WTC11 (cell line): Measurements from ENCODE around the gene FUNDC1. TPM values are rescaled to one million over a fixed set of nuclear protein-coding genes. Genes with fewer than 3 reads are reported as not detected.

Experiments
- ATAC-seq: fragments of 200-7000 bp; cut with Tn5 transposase; 2 replicates; pipeline ENCODE4 v1.10.0; 2021; ENCODE audit warnings: mild to moderate bottlenecking, moderate library complexity
- CTCF ChIA-PET: fragments of 300-600 bp; sonication (Branson Sonifier 250); formaldehyde crosslinking; loops from one replicate; lab custom pipeline; 2021; ENCODE audit warnings: antibody characterized with exemption; lab: Charles Lee
- POLR2A ChIA-PET: fragments of 350-600 bp; sonication (Branson Sonifier 250); formaldehyde crosslinking; loops from one replicate; lab custom pipeline; 2021; ENCODE audit warnings: antibody characterized with exemption; lab: Charles Lee
- DNase-seq: peaks from one replicate; pipeline ENCODE4 v3.0.0; 2021; ENCODE audit warnings: low spot score
- H3K27ac Mint-ChIP-seq: 2 replicates; pipeline ENCODE4 v1.8.0; 2021; ENCODE audit warnings: mixed read lengths
- H3K27me3 Mint-ChIP-seq: 2 replicates; pipeline ENCODE4 v1.8.0; 2021; ENCODE audit warnings: low read depth, mild to moderate bottlenecking, moderate library complexity, mixed read lengths
- H3K36me3 Mint-ChIP-seq: 2 replicates; pipeline ENCODE4 v1.8.0; 2021; ENCODE audit warnings: mixed read lengths
- H3K4me1 Mint-ChIP-seq: 2 replicates; pipeline ENCODE4 v1.8.0; 2022; ENCODE audit warnings: mixed read lengths
- H3K4me3 Mint-ChIP-seq: 2 replicates; pipeline ENCODE4 v1.8.0; 2021; ENCODE audit warnings: mild to moderate bottlenecking, moderate library complexity, mixed read lengths
- H3K9me3 Mint-ChIP-seq: 2 replicates; pipeline ENCODE4 v1.8.0; 2021; ENCODE audit warnings: mixed read lengths
- FOXP1 ChIP-seq: sonication (generic); formaldehyde crosslinking; IDR thresholded peaks from 2 replicates; pipeline ENCODE4 v1.8.0; 2022; ENCODE audit warnings: missing genetic modification reagents, mild to moderate bottlenecking, moderate library complexity, borderline replicate concordance
- GABPB1 ChIP-seq: sonication (generic); formaldehyde crosslinking; IDR thresholded peaks from 2 replicates; pipeline ENCODE4 v1.8.1; 2023; ENCODE audit warnings: mild to moderate bottlenecking, missing genetic modification reagents
- GRHL2 ChIP-seq: fragments of 250-450 bp; sonication (Bioruptor Pico); IDR thresholded peaks from 2 replicates; pipeline ENCODE4 v1.8.0; 2022; ENCODE audit warnings: mild to moderate bottlenecking, moderate library complexity; ENCODE audit not compliant: insufficient replicate concordance, severe bottlenecking
- JAZF1 ChIP-seq: fragments of 250-450 bp; sonication (Bioruptor Pico); IDR thresholded peaks from 2 replicates; pipeline ENCODE4 v1.9.0; 2021; ENCODE audit warnings: moderate library complexity, mild to moderate bottlenecking, inconsistent platforms
- NFE2L1 ChIP-seq: sonication (generic); formaldehyde crosslinking; IDR thresholded peaks from 2 replicates; pipeline ENCODE4 v1.8.1; 2023; ENCODE audit warnings: missing genetic modification reagents
- NFYB ChIP-seq: sonication (generic); formaldehyde crosslinking; conservative IDR thresholded peaks from 2 replicates; pipeline ENCODE4 v1.8.0; 2022; ENCODE audit warnings: low read depth, missing genetic modification reagents
- RELA ChIP-seq: sonication (generic); formaldehyde crosslinking; IDR thresholded peaks from 2 replicates; pipeline ENCODE4 v1.8.1; 2022; ENCODE audit warnings: missing genetic modification reagents, mild to moderate bottlenecking, borderline replicate concordance
- SMAD4 ChIP-seq: sonication (generic); formaldehyde crosslinking; IDR thresholded peaks from 2 replicates; pipeline ENCODE4 v1.8.0; 2022; ENCODE audit warnings: mild to moderate bottlenecking, missing genetic modification reagents
- TEAD1 ChIP-seq: sonication (generic); formaldehyde crosslinking; IDR thresholded peaks from 2 replicates; pipeline ENCODE4 v1.8.0; 2022; ENCODE audit warnings: mild to moderate bottlenecking, missing genetic modification reagents
- ZNF219 ChIP-seq: sonication (generic); formaldehyde crosslinking; IDR thresholded peaks from 2 replicates; pipeline ENCODE4 v1.8.0; 2023; ENCODE audit warnings: missing genetic modification reagents, mild to moderate bottlenecking, borderline replicate concordance
- ZNF232 ChIP-seq: sonication (generic); formaldehyde crosslinking; IDR thresholded peaks from 2 replicates; pipeline ENCODE4 v1.8.0; 2022; ENCODE audit warnings: mild to moderate bottlenecking, missing genetic modification reagents
- ZNF396 ChIP-seq: fragments of 250-450 bp; sonication (Bioruptor Pico); IDR thresholded peaks from 2 replicates; pipeline ENCODE4 v1.8.0; 2021; ENCODE audit warnings: mild to moderate bottlenecking, moderate library complexity, borderline replicate concordance
- ZNF671 ChIP-seq: fragments of 250-450 bp; sonication (Bioruptor Pico); IDR thresholded peaks from 2 replicates; pipeline ENCODE4 v1.8.0; 2021; ENCODE audit warnings: mild to moderate bottlenecking
- total RNA-seq: library from RNA; stranded (reverse); gene quantifications from 3 replicates; pipeline ENCODE4 v1.2.3, GENCODE V29; 2021
- TF ChIP-seq, protein P1 (sequence below): fragments of 250-450 bp; sonication (Bioruptor Pico); IDR thresholded peaks from 2 replicates; pipeline ENCODE4 v1.9.0; 2021; ENCODE audit warnings: moderate library complexity, mild to moderate bottlenecking, inconsistent platforms, borderline replicate concordance
- TF ChIP-seq, protein P2 (sequence below): sonication (generic); formaldehyde crosslinking; IDR thresholded peaks from 2 replicates; pipeline ENCODE4 v1.8.1; 2022; ENCODE audit warnings: missing genetic modification reagents, borderline replicate concordance
- TF ChIP-seq, protein P3 (sequence below): fragments of 200-600 bp; IDR thresholded peaks from 2 replicates; pipeline ENCODE4 v1.8.0; 2022; ENCODE audit warnings: antibody characterized with exemption
- TF ChIP-seq, protein P4 (sequence below): sonication (generic); formaldehyde crosslinking; IDR thresholded peaks from 2 replicates; pipeline ENCODE4 v1.8.1; 2023; ENCODE audit warnings: mild to moderate bottlenecking, missing genetic modification reagents, borderline replicate concordance
- TF ChIP-seq, protein P5 (sequence below): sonication (generic); formaldehyde crosslinking; IDR thresholded peaks from 2 replicates; pipeline ENCODE4 v1.8.1; 2023; ENCODE audit warnings: mild to moderate bottlenecking, missing genetic modification reagents
- TF ChIP-seq, protein P6 (sequence below): sonication (generic); formaldehyde crosslinking; IDR thresholded peaks from 2 replicates; pipeline ENCODE4 v1.8.1; 2023; ENCODE audit warnings: mild to moderate bottlenecking, missing genetic modification reagents, moderate library complexity
- TF ChIP-seq, protein P7 (sequence below): sonication (generic); formaldehyde crosslinking; IDR thresholded peaks from 2 replicates; pipeline ENCODE4 v1.8.1; 2023; ENCODE audit warnings: mild to moderate bottlenecking, moderate library complexity, missing genetic modification reagents

FUNDC1 gene
- total RNA-seq, 1 experiment from 2014 or later: 20.7 TPM

DNA sequence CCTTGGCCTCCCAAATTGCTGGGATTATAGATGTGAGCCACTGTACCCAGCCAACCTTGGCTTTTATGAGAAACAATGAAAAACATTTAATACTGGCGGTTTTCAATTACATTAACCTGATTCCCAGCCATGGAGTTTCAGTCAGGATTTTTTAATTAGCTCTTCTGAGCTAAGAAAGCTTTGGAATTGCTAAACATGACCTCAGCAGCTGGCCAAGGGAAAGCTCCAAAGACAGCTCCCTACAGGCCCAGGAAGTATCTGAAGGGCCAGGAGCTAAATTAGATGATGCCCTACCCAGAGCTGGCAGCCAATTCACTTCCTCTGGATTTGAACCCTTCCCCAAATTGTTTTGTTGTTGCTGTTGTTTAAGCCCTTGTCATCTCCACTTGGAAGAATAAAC lies 26.5 kb upstream of the FUNDC1 start:
- POLR2A ChIA-PET: interaction anchor here (0.6 kb wide), 1 partner anchor 384 kb away, joined by 3 read pairs; no protein-coding TSS in a partner anchor
- Mint-ChIP-seq H3K9me3 (peaks cover 9% of the 10 kb centered on the region), H3K4me1 (no peaks in the 10 kb centered on the region), H3K27me3 (peaks cover 3% of the 10 kb centered on the region; the same call in 1 of the 2 replicates), H3K36me3 (peaks cover 9% of the 10 kb centered on the region), H3K27ac (no peak overlapping the region), H3K4me3 (no peak overlapping the region)
- ATAC-seq (no peak), DNase-seq (no peak)
- TF ChIP-seq, protein P1, sequence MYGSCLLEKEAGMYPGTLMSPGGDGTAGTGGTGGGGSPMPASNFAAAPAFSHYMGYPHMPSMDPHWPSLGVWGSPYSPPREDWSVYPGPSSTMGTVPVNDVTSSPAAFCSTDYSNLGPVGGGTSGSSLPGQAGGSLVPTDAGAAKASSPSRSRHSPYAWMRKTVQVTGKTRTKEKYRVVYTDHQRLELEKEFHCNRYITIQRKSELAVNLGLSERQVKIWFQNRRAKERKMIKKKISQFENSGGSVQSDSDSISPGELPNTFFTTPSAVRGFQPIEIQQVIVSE (CRISPR knock-in tag): no peak
- TF ChIP-seq SMAD4 (no peak), ZNF671 (CRISPR knock-in tag) (no peak), NFE2L1 (CRISPR knock-in tag) (no peak), GABPB1 (CRISPR knock-in tag) (no peak), ZNF219 (CRISPR knock-in tag) (no peak), ZNF396 (CRISPR knock-in tag) (no peak), RELA (CRISPR knock-in tag) (no peak), TEAD1 (CRISPR knock-in tag) (no peak), JAZF1 (CRISPR knock-in tag) (no peak), NFYB (CRISPR knock-in tag) (no peak), GRHL2 (CRISPR knock-in tag) (no peak), ZNF232 (CRISPR knock-in tag) (no peak), FOXP1 (no peak)
- TF ChIP-seq, protein P2, sequence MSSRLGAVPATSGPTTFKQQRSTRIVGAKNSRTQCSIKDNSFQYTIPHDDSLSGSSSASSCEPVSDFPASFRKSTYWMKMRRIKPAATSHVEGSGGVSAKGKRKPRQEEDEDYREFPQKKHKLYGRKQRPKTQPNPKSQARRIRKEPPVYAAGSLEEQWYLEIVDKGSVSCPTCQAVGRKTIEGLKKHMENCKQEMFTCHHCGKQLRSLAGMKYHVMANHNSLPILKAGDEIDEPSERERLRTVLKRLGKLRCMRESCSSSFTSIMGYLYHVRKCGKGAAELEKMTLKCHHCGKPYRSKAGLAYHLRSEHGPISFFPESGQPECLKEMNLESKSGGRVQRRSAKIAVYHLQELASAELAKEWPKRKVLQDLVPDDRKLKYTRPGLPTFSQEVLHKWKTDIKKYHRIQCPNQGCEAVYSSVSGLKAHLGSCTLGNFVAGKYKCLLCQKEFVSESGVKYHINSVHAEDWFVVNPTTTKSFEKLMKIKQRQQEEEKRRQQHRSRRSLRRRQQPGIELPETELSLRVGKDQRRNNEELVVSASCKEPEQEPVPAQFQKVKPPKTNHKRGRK (CRISPR knock-in tag): no peak
- TF ChIP-seq, protein P3, sequence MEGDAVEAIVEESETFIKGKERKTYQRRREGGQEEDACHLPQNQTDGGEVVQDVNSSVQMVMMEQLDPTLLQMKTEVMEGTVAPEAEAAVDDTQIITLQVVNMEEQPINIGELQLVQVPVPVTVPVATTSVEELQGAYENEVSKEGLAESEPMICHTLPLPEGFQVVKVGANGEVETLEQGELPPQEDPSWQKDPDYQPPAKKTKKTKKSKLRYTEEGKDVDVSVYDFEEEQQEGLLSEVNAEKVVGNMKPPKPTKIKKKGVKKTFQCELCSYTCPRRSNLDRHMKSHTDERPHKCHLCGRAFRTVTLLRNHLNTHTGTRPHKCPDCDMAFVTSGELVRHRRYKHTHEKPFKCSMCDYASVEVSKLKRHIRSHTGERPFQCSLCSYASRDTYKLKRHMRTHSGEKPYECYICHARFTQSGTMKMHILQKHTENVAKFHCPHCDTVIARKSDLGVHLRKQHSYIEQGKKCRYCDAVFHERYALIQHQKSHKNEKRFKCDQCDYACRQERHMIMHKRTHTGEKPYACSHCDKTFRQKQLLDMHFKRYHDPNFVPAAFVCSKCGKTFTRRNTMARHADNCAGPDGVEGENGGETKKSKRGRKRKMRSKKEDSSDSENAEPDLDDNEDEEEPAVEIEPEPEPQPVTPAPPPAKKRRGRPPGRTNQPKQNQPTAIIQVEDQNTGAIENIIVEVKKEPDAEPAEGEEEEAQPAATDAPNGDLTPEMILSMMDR: no peak
- TF ChIP-seq, protein P4, sequence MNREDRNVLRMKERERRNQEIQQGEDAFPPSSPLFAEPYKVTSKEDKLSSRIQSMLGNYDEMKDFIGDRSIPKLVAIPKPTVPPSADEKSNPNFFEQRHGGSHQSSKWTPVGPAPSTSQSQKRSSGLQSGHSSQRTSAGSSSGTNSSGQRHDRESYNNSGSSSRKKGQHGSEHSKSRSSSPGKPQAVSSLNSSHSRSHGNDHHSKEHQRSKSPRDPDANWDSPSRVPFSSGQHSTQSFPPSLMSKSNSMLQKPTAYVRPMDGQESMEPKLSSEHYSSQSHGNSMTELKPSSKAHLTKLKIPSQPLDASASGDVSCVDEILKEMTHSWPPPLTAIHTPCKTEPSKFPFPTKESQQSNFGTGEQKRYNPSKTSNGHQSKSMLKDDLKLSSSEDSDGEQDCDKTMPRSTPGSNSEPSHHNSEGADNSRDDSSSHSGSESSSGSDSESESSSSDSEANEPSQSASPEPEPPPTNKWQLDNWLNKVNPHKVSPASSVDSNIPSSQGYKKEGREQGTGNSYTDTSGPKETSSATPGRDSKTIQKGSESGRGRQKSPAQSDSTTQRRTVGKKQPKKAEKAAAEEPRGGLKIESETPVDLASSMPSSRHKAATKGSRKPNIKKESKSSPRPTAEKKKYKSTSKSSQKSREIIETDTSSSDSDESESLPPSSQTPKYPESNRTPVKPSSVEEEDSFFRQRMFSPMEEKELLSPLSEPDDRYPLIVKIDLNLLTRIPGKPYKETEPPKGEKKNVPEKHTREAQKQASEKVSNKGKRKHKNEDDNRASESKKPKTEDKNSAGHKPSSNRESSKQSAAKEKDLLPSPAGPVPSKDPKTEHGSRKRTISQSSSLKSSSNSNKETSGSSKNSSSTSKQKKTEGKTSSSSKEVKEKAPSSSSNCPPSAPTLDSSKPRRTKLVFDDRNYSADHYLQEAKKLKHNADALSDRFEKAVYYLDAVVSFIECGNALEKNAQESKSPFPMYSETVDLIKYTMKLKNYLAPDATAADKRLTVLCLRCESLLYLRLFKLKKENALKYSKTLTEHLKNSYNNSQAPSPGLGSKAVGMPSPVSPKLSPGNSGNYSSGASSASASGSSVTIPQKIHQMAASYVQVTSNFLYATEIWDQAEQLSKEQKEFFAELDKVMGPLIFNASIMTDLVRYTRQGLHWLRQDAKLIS (CRISPR knock-in tag): no peak
- TF ChIP-seq, protein P5, sequence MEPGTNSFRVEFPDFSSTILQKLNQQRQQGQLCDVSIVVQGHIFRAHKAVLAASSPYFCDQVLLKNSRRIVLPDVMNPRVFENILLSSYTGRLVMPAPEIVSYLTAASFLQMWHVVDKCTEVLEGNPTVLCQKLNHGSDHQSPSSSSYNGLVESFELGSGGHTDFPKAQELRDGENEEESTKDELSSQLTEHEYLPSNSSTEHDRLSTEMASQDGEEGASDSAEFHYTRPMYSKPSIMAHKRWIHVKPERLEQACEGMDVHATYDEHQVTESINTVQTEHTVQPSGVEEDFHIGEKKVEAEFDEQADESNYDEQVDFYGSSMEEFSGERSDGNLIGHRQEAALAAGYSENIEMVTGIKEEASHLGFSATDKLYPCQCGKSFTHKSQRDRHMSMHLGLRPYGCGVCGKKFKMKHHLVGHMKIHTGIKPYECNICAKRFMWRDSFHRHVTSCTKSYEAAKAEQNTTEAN: no peak
- TF ChIP-seq, protein P6, sequence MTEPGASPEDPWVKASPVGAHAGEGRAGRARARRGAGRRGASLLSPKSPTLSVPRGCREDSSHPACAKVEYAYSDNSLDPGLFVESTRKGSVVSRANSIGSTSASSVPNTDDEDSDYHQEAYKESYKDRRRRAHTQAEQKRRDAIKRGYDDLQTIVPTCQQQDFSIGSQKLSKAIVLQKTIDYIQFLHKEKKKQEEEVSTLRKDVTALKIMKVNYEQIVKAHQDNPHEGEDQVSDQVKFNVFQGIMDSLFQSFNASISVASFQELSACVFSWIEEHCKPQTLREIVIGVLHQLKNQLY (CRISPR knock-in tag): no peak
- TF ChIP-seq, protein P7, sequence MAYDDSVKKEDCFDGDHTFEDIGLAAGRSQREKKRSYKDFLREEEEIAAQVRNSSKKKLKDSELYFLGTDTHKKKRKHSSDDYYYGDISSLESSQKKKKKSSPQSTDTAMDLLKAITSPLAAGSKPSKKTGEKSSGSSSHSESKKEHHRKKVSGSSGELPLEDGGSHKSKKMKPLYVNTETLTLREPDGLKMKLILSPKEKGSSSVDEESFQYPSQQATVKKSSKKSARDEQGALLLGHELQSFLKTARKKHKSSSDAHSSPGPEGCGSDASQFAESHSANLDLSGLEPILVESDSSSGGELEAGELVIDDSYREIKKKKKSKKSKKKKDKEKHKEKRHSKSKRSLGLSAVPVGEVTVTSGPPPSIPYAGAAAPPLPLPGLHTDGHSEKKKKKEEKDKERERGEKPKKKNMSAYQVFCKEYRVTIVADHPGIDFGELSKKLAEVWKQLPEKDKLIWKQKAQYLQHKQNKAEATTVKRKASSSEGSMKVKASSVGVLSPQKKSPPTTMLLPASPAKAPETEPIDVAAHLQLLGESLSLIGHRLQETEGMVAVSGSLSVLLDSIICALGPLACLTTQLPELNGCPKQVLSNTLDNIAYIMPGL: no peak
- CTCF ChIA-PET: no interaction called here
